ENCODE measurements around the gene RAB3GAP1. TPM values are rescaled to one million over a fixed set of nuclear protein-coding genes. Genes with fewer than 3 reads are reported as not detected.

The RAB3GAP1 gene
- total RNA-seq, 1 experiment from 2014 or later, result 32.0 TPM

- no peak overlapping the region for H3T11ph ChIP-seq (ENCODE audit: low read length)
- no peak overlapping the region for H3K14ac ChIP-seq (ENCODE audit: insufficient read depth, low read length)
- no peaks in the 10 kb centered on the region for H4K20me1 ChIP-seq (ENCODE audit: control insufficient read depth, insufficient read depth, insufficient read length)
- H2BK12ac ChIP-seq (ENCODE audit: insufficient read length, low read depth, low read length), result no peak overlapping the region
- no peaks in the 10 kb centered on the region for H3K27me3 ChIP-seq (ENCODE audit: insufficient read depth, low read length)
- no peak overlapping the region for H2AK5ac ChIP-seq (ENCODE audit: insufficient read length, low read length)
- no peak overlapping the region for H3K18ac ChIP-seq (ENCODE audit: insufficient read length, low read depth, low read length)
- no peak overlapping the region for H2BK120ac ChIP-seq (ENCODE audit: low read depth, low read length, poor library complexity, severe bottlenecking)
- H3K56ac ChIP-seq (ENCODE audit: insufficient read length, low read depth, low read length), result no peak overlapping the region
- no CpG with 5 or more reads among the region's 3 CpGs for WGBS (ENCODE audit: extremely low coverage, insufficient read length, low lambda C conversion rate)
- H4K5ac ChIP-seq (ENCODE audit: insufficient read length, low read depth, low read length), result no peak overlapping the region
- H3K9ac ChIP-seq (ENCODE audit: extremely low read depth, insufficient read length, low read length), result no peak overlapping the region
- no peak overlapping the region for H3K4me2 ChIP-seq (ENCODE audit: insufficient read depth, insufficient read length, low read length)
- peaks cover 27 to 59% (median 44%) of the 10 kb centered on the region in 3 experiments for H3K36me3 Mint-ChIP-seq (ENCODE audit: insufficient read depth in 1 of 3, low read depth in 3 of 3)
- no peak overlapping the region for H3K27ac ChIP-seq (ENCODE audit: insufficient read length, low read depth, low read length)
- H3K23me2 ChIP-seq (ENCODE audit: insufficient read length, low read depth, low read length, poor library complexity, severe bottlenecking), result no peaks in the 10 kb centered on the region
- no peak for TF ChIP-seq CTCF (conservative IDR thresholded peaks at IDR 0.05)
- H3K27me3 Mint-ChIP-seq (ENCODE audit: low read depth), result no peaks in the 10 kb centered on the region
- H4K91ac ChIP-seq (ENCODE audit: insufficient read length, low read depth, low read length), result no peak overlapping the region
- no peak overlapping the region for H3K4ac ChIP-seq (ENCODE audit: low read depth, low read length)
- no peak overlapping the region for H2BK5ac ChIP-seq (ENCODE audit: insufficient read length, low read length)
- H2BK20ac ChIP-seq (ENCODE audit: low read depth, low read length, poor library complexity, severe bottlenecking), result no peak overlapping the region
- H3K27ac Mint-ChIP-seq, result peak overlapping the region in 2 of 3 experiments; percentile 79 to 86; a peak in 2 of 7 replicates
- no peaks in the 10 kb centered on the region for H3K9me3 ChIP-seq (ENCODE audit: control insufficient read depth, low read depth, low read length)
- no peaks in the 10 kb centered on the region; the same call in 1 of the 2 replicates for H3K4me1 ChIP-seq (ENCODE audit: insufficient read depth, low read length)
- no peaks in the 10 kb centered on the region for H3K9me3 Mint-ChIP-seq
- no peak overlapping the region for H3K23ac ChIP-seq (ENCODE audit: insufficient read length, low read depth, low read length)
- H2BK15ac ChIP-seq (ENCODE audit: low read depth, low read length), result no peak overlapping the region
- H3K79me2 ChIP-seq (ENCODE audit: insufficient read depth, low read length), result no peaks in the 10 kb centered on the region
- H4K8ac ChIP-seq (replicated peaks; ENCODE audit: insufficient read length, low read depth, low read length), result no peak overlapping the region
- no peaks in the 10 kb centered on the region for H3K79me1 ChIP-seq (ENCODE audit: insufficient read depth, low read depth, low read length, poor library complexity, severe bottlenecking)
- H2AFZ ChIP-seq (ENCODE audit: low read length), result no peak overlapping the region
- DNase-seq, result no peak
- H3K4me1 Mint-ChIP-seq, result peaks cover 3 to 8% of the 10 kb centered on the region in 2 experiments; a peak in 1 of 4 replicates
- H3K4me3 Mint-ChIP-seq, result no peak overlapping the region; a peak in 1 of 5 replicates
Measured at GRCh38 chr2:135164431-135164830, 112.3 kb downstream of the RAB3GAP1 start.

Data from H9 (cell line).